Measurements from ENCODE around the gene CROT.

The CROT gene

DNA sequence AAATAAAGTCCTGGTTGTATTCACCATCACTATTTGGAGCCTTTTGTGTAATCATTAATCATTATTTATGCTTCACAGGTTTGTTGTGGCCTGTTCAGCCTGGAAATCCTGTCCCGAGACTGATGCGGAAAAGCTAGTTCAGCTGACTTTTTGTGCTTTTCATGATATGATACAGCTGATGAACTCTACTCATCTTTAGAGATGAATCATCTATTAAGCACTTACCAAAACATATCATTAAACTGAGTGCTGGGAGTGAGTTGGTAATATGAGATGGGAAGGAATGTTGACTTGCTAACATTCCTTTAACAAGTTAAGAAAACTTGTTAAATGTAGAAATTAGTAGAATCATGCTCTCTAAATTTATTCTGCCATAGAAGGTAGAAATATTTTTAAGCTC is 53.0 kb downstream of the CROT start:
- no peak for DNase-seq (ENCODE audit: low spot score)
- in situ Hi-C loops (cut with MboI; ENCODE audit: low pct_unique_long_range_greater_than_20kb, low sequenced_read_pairs, unreplicated experiment), result no loop called here
- TF ChIP-seq, protein P1, sequence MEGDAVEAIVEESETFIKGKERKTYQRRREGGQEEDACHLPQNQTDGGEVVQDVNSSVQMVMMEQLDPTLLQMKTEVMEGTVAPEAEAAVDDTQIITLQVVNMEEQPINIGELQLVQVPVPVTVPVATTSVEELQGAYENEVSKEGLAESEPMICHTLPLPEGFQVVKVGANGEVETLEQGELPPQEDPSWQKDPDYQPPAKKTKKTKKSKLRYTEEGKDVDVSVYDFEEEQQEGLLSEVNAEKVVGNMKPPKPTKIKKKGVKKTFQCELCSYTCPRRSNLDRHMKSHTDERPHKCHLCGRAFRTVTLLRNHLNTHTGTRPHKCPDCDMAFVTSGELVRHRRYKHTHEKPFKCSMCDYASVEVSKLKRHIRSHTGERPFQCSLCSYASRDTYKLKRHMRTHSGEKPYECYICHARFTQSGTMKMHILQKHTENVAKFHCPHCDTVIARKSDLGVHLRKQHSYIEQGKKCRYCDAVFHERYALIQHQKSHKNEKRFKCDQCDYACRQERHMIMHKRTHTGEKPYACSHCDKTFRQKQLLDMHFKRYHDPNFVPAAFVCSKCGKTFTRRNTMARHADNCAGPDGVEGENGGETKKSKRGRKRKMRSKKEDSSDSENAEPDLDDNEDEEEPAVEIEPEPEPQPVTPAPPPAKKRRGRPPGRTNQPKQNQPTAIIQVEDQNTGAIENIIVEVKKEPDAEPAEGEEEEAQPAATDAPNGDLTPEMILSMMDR (IDR thresholded peaks at IDR 0.05; ENCODE audit: extremely low read depth, insufficient read depth, missing control alignments), result no peak

DNA sequence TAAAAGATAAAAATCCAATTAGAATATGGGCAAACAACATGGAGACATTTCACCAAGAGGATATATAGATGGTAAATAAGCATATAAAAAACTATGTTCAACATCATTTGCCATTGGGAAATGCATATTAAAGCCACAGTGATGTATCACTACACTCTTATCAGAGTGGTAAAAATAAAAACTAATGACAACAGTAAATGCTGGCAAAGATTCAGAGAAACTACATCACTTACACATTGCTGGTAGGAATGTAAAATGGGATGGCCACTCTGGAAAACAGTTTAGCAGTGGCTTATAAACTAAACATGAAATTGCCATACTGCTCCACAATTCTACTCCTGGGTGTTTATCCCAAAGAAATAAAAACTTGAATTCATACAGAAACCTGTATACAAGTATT is 59.2 kb downstream of the CROT start:
- TF ChIP-seq, protein P1 (IDR thresholded peaks at IDR 0.05; ENCODE audit: extremely low read depth, insufficient read depth, missing control alignments), result no peak
- DNase-seq (ENCODE audit: low spot score), result no peak
- in situ Hi-C loops (cut with MboI; ENCODE audit: low pct_unique_long_range_greater_than_20kb, low sequenced_read_pairs, unreplicated experiment), result no loop called here

DNA sequence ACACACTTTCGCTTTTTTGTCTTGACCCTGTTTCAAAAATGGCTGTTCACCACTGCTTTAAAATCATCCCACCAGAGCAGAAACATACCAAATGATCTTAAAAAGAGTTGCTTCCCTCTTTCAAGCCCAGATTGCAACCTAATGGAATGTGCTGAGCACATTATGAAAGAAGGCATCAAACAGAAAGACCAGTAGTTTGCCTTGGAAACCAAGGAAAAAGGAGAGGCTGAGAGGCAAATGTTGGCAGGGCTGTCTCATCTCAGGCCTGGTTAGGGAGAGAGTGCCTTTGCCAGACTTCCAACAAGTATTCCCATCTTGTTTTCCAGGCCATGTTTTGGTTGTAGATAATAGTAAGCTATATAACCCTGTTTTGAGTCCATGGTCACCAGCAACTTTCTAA is 65.7 kb downstream of the CROT start:
- no peak for DNase-seq (ENCODE audit: low spot score)
- in situ Hi-C loops (cut with MboI; ENCODE audit: low pct_unique_long_range_greater_than_20kb, low sequenced_read_pairs, unreplicated experiment), result loop anchor here (10.0 kb wide), 1 partner anchor 96 kb away; no protein-coding TSS in a partner anchor
- TF ChIP-seq, protein P1 (IDR thresholded peaks at IDR 0.05; ENCODE audit: extremely low read depth, insufficient read depth, missing control alignments), result no peak

DNA sequence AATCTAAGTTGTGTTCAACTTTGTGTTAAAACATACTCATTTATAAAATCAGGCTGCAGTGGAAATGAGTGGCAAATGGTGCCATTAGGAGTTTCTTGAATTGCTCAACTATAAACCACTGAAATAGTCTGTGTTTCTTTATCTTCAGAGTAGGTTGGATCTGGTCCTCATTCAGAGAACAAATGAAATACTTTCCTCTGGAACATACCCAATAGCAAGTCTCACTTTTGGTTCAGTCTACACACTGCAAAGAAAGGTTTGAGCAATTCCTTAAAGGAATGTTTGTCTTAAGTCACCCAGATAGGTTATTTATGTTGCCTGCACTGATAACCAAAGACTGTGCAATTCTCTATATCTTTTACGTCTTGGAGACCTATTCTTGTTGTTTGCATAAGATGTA is 67.6 kb downstream of the CROT start:
- TF ChIP-seq, protein P1 (IDR thresholded peaks at IDR 0.05; ENCODE audit: extremely low read depth, insufficient read depth, missing control alignments), result no peak
- no peak for DNase-seq (ENCODE audit: low spot score)
- in situ Hi-C loops (cut with MboI; ENCODE audit: low pct_unique_long_range_greater_than_20kb, low sequenced_read_pairs, unreplicated experiment), result loop anchor here (10.0 kb wide), 1 partner anchor 98 kb away; no protein-coding TSS in a partner anchor

DNA sequence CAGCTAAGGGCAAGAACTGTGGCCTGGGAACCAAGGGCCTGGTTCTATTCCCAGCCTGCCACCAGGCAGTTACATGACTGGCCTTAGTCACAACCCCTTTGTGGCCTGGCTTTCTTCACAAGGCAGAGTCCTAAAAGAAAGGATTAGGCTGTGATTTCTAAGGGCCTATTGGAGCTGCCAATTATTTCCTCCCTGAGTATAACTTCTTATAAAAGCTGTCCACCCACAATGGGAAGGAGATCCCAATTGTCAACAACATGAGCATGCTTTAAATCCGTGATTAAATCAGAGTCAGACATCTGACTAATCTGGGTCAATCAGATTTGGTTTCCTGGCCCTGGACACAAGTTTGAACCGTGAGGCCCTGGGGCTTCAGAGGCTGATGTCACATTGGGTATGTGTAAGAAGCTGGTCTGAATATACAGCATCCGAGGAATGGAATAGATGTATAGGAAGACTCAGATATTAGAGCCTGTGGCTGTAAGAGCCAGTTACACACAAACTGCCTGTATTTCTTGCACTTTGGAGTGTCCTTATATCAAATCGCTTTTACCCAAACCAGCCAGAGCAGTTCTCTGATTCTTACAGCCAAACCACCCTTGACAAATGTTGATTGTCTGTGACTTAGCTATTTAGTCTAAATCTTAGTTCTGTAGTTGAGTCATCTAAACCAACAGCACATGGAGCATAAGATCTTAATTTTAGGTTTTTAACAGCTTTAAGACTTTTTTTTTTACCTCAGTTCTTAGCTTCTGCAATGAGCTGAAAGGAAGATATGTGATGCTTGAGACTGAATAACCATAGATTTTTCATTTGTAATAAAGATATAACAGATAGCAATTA is 68.7 kb downstream of the CROT start:
- in situ Hi-C loops (cut with MboI; ENCODE audit: low pct_unique_long_range_greater_than_20kb, low sequenced_read_pairs, unreplicated experiment), result loop anchor here (10.0 kb wide), 1 partner anchor 99 kb away; no protein-coding TSS in a partner anchor
- TF ChIP-seq, protein P1 (IDR thresholded peaks at IDR 0.05; ENCODE audit: extremely low read depth, insufficient read depth, missing control alignments), result no peak
- no peak for DNase-seq (ENCODE audit: low spot score)

DNA sequence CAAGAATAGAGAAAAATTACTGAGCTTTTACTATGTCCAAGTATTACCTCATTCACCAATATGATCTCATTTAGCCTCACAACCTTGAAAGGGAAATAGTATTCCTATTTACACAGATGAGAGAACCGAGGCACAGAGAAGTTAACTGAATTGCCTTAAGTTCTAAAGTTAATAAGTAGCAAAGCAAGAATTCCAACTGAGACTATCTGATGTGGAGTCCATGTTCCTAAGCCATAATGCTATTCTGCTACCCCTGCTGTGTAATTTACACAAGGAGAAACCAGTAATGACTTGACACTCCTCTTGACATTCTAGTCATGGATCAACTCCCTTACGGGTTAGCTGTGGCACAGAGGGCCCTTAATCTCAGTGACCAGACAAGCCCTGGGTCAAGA is 69.3 kb downstream of the CROT start:
- DNase-seq (ENCODE audit: low spot score), result no peak
- in situ Hi-C loops (cut with MboI; ENCODE audit: low pct_unique_long_range_greater_than_20kb, low sequenced_read_pairs, unreplicated experiment), result loop anchor here (10.0 kb wide), 1 partner anchor 100 kb away; no protein-coding TSS in a partner anchor
- TF ChIP-seq, protein P1 (IDR thresholded peaks at IDR 0.05; ENCODE audit: extremely low read depth, insufficient read depth, missing control alignments), result no peak
